Lower leg skin (tissue), 3 donors: ENCODE measurements around the gene ZFPM1.

Experiments
- CTCF ChIP-seq, 3 donors: fragments of 450-650 bp; IDR thresholded peaks; one replicate each; pipeline ENCODE4 v1.5.1; 2016; ENCODE audit warnings: antibody characterized with exemption in 3 of 3, mild to moderate bottlenecking in 3 of 3, moderate library complexity in 2 of 3
- POLR2A ChIP-seq, 2 donors: fragments of 450-650 bp; IDR thresholded peaks; one replicate each; pipeline ENCODE4 v1.6.1; 2016 to 2017; ENCODE audit warnings: antibody characterized with exemption in 2 of 2, mild to moderate bottlenecking in 1 of 2, moderate library complexity in 1 of 2

DNA sequence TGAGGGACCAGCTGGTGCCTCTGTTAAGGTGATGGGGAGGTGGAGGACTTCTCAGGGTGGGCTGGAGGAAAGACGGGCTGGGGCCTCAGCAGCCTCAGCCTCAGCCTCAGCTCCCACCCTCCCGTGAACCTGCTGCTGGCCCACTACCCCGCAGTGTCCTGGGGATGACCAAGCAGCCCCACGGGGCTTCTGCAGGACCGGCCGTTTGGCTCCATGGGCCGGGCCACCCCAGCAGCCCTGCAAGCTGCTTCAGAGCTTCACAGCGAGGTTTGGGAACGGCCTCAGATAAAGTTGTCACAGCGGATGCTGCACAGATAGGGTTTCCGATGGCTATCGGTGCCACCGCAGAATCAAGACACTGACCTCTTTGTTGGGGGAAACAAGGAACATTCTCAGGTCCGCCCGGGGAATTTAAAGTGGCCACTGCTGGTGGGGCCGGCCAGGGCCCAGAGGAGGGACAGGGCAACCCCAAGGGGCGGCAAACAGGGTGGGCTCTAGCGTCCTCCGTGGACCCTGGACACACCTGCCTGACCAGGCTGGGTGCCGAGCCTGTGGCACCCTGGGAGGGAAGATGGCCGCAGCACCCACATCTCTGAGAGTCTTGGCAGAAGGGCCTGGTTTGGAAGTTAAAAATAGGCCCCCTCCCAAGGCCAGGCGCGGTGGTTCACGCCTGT, 69.3 kb downstream of the ZFPM1 start:
- TF ChIP-seq CTCF (IDR thresholded peaks at IDR 0.05) (no peak), POLR2A (IDR thresholded peaks at IDR 0.05) (no peak)
